ENCODE results near the gene GPR4. TPM values are rescaled to one million over a fixed set of nuclear protein-coding genes. Genes with fewer than 3 reads are reported as not detected.

The GPR4 gene
- total RNA-seq, 6 experiments from 2014 or later, result 3.7 to 16.8 (median 13.3) TPM

DNA sequence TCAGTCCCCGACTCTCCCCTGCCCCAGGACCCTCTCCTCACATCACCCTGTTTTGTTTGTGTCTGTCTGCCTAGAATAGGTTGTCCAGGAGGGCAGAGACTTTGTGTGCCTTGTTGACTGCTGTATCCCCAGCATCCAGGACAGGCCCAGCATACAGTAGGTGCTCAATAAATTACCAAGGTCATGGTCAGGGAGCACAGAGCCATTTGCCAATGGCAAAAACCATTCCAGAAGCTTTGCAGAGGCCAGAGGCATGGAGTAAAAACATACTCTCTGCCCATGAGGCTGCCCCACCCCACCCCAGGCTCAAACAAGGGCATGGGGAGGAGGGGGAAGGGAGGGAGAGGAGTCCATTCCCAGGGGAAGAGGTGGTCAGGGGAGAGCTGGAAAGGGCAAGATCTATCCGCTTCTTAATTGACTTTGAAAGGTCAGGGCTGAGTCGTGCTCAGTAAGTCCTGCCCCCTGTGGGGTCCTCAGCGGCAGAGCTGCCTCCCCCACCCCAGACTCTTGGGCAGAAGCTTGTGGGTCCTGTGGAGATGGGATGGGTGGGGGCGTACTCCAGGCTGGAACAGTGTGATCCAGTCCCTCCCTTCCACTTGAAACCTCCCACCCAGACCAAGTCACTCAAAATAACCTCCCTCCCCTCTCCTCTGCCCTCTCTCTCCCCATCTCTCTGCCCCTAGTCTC, 4.4 kb downstream of the GPR4 start:
- peak overlapping the region; percentile 81 for H3K27ac Mint-ChIP-seq
- no peaks in the 10 kb centered on the region for H3K9me3 Mint-ChIP-seq
- H3K4me3 Mint-ChIP-seq, result peak overlapping the region; percentile 94
- H3K4me1 Mint-ChIP-seq (ENCODE audit: low read depth), result peaks cover 64% of the 10 kb centered on the region
- no peak for TF ChIP-seq CTCF (IDR thresholded peaks at IDR 0.05)
- no peaks in the 10 kb centered on the region; the same call in 1 of the 2 replicates for H3K36me3 Mint-ChIP-seq (ENCODE audit: low read depth)
- DNase-seq, result no peak
- peaks cover 10% of the 10 kb centered on the region for H3K27me3 Mint-ChIP-seq (ENCODE audit: insufficient read depth)

GRCh38 chr19:45595814-45596213, 6.2 kb downstream of the GPR4 start:
- Mint-ChIP-seq H3K27me3 (ENCODE audit: insufficient read depth) (peaks cover 3% of the 10 kb centered on the region), H3K36me3 (ENCODE audit: low read depth) (peaks cover 7% of the 10 kb centered on the region), H3K27ac (peak overlapping the region; percentile 51; the same call in 1 of the 2 replicates), H3K4me3 (no peak overlapping the region), H3K9me3 (no peaks in the 10 kb centered on the region), H3K4me1 (ENCODE audit: low read depth) (peaks cover 62% of the 10 kb centered on the region)
- peak; percentile 26 for DNase-seq
- TF ChIP-seq CTCF (IDR thresholded peaks at IDR 0.05), result no peak

- H3K27me3 Mint-ChIP-seq (ENCODE audit: insufficient read depth), result no peaks in the 10 kb centered on the region; the same call in none of the 2 replicates
- DNase-seq, result no peak
- no peaks in the 10 kb centered on the region for H3K9me3 Mint-ChIP-seq
- H3K27ac Mint-ChIP-seq, result no peak overlapping the region
- H3K36me3 Mint-ChIP-seq (ENCODE audit: low read depth), result peaks cover 7% of the 10 kb centered on the region
- peaks cover 41% of the 10 kb centered on the region for H3K4me1 Mint-ChIP-seq (ENCODE audit: low read depth)
- no peak overlapping the region for H3K4me3 Mint-ChIP-seq
- TF ChIP-seq CTCF (IDR thresholded peaks at IDR 0.05), result no peak
Measured at GRCh38 chr19:45593520-45593919, 8.5 kb downstream of the GPR4 start.

- Mint-ChIP-seq H3K4me1 (ENCODE audit: low read depth) (peaks cover 29% of the 10 kb centered on the region), H3K36me3 (ENCODE audit: low read depth) (peaks cover 7% of the 10 kb centered on the region), H3K4me3 (no peak overlapping the region), H3K9me3 (no peaks in the 10 kb centered on the region), H3K27ac (peak overlapping the region; percentile 30; the same call in 1 of the 2 replicates), H3K27me3 (ENCODE audit: insufficient read depth) (no peaks in the 10 kb centered on the region; the same call in none of the 2 replicates)
- no peak for DNase-seq
- TF ChIP-seq CTCF (IDR thresholded peaks at IDR 0.05), result no peak
Measured at GRCh38 chr19:45592366-45592765, 9.6 kb downstream of the GPR4 start.

DNA sequence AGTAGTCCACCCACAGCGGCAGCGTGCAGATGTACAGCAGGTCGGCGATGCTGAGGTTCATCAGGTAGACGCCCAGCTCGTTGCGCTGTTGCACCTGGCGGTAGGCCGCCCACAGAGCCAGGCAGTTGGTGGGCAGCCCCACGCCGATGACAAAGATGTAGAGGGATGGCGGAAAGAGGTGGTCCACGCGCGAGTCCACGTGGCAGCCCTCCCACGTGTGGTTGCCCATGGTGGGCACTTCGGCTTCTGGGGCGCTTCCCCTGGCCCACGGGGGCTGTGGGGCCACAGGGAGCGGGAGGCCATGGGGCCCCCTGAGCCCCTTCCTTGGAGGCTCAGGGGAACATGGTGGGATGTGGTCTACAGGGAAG, 10.4 kb downstream of the GPR4 start:
- no peak for TF ChIP-seq CTCF (IDR thresholded peaks at IDR 0.05)
- no peak overlapping the region for H3K4me3 Mint-ChIP-seq

More for the DNA sequence above, 10.4 kb downstream of the GPR4 start:
- Mint-ChIP-seq H3K27ac (no peak overlapping the region), H3K27me3 (ENCODE audit: insufficient read depth) (no peaks in the 10 kb centered on the region; the same call in none of the 2 replicates), H3K4me1 (ENCODE audit: low read depth) (peaks cover 22% of the 10 kb centered on the region), H3K36me3 (ENCODE audit: low read depth) (peaks cover 7% of the 10 kb centered on the region), H3K9me3 (no peaks in the 10 kb centered on the region)
- no peak for DNase-seq

Measured in HFFc6 (cell line).